LNCaP clone FGC (cell line): ENCODE results near the gene KIAA0825.
A peak's percentile ranks its signal among the peaks of the same experiment; 100 is the strongest.

Experiments
- DNase-seq: peaks from one replicate; pipeline ENCODE4 v3.0.0-alpha.2; 2011; ENCODE audit warnings: low read depth
- H3K4me3 ChIP-seq: 2 replicates; pipeline ENCODE4 v1.5.1; 2011; ENCODE audit warnings: mild to moderate bottlenecking, low read depth, low read length, control low read depth
- CTCF ChIP-seq: IDR thresholded peaks from 2 replicates; pipeline ENCODE4 v1.5.1; 2012; ENCODE audit warnings: mild to moderate bottlenecking; ENCODE audit not compliant: control insufficient read depth, insufficient read depth; ENCODE audit errors: extremely low read depth

KIAA0825 gene

GRCh38 chr5:94249430-94249829 lies 369.0 kb downstream of the KIAA0825 start:
- no peak overlapping the region for H3K4me3 ChIP-seq
- no peak for DNase-seq
- no peak for TF ChIP-seq CTCF

- no peak for TF ChIP-seq CTCF
- DNase-seq = no peak
- H3K4me3 ChIP-seq = no peak overlapping the region
Observed at GRCh38 chr5:94248175-94248875, 370.1 kb downstream of the KIAA0825 start.

- no peak for TF ChIP-seq CTCF
- no peak for DNase-seq
- H3K4me3 ChIP-seq = no peak overlapping the region
Observed at GRCh38 chr5:94245608-94246007, 372.8 kb downstream of the KIAA0825 start.

- TF ChIP-seq CTCF = no peak
- DNase-seq = no peak
- H3K4me3 ChIP-seq = no peak overlapping the region
Observed at GRCh38 chr5:94244921-94245320, 373.5 kb downstream of the KIAA0825 start.

- TF ChIP-seq CTCF = no peak
- DNase-seq = no peak
- H3K4me3 ChIP-seq = no peak overlapping the region
Observed at GRCh38 chr5:94243612-94244011, 374.8 kb downstream of the KIAA0825 start.

GRCh38 chr5:94240993-94241651 lies 377.3 kb downstream of the KIAA0825 start:
- DNase-seq = peak; percentile 93
- H3K4me3 ChIP-seq = no peak overlapping the region

More at GRCh38 chr5:94240993-94241651, 377.3 kb downstream of the KIAA0825 start:
- no peak for TF ChIP-seq CTCF
